Stomach (tissue), 9 donors: Measurements from ENCODE around the gene GDNF. TPM values are rescaled to one million over a fixed set of nuclear protein-coding genes. Genes with fewer than 3 reads are reported as not detected.

Experiments
- DNase-seq, 2 donors: peaks; one replicate each; pipeline versions ENCODE4 v3.0.0 to v3.0.0-alpha.2; 2013 to 2019
- H3K27ac ChIP-seq, 5 donors: fragments of 200-600 bp in 4 of 5; sonication (generic) in 4 of 5; one replicate each; pipeline ENCODE4 v1.5.1; 2013 to 2019; ENCODE audit warnings: mild to moderate bottlenecking in 1 of 5, moderate library complexity in 1 of 5
- H3K27me3 ChIP-seq, 3 donors: fragments of 200-600 bp; sonication (generic); one replicate each; pipeline ENCODE4 v1.5.1; 2017 to 2019; ENCODE audit warnings: mixed run types in 1 of 3
- H3K36me3 ChIP-seq, 4 donors: fragments of 200-600 bp; sonication (generic); 1 replicate in 3 of 4; 2 replicates in 1 of 4; pipeline ENCODE4 v1.5.1; 2016 to 2019
- H3K4me1 ChIP-seq, 4 donors: fragments of 200-600 bp; sonication (generic); one replicate each; pipeline ENCODE4 v1.5.1; 2016 to 2019
- H3K4me3 ChIP-seq, 4 donors: fragments of 200-600 bp; sonication (generic) in 3 of 4; one replicate each; pipeline ENCODE4 v1.5.1; 2016 to 2019; ENCODE audit warnings: mild to moderate bottlenecking in 1 of 4
- H3K9me3 ChIP-seq, 4 donors: fragments of 200-600 bp; sonication (generic); one replicate each; pipeline ENCODE4 v1.5.1; 2016 to 2019
- EP300 ChIP-seq: sonication (generic); formaldehyde crosslinking; IDR thresholded peaks from one replicate; pipeline ENCODE4 v1.6.1; 2017; ENCODE audit warnings: antibody characterized with exemption
- POLR2A ChIP-seq, 4 donors: fragments of 450-650 bp; IDR thresholded peaks; one replicate each; pipeline ENCODE4 v1.6.1; 2016; ENCODE audit warnings: antibody characterized with exemption in 4 of 4, control low read depth in 2 of 4, mild to moderate bottlenecking in 1 of 4, moderate library complexity in 1 of 4
- POLR2AphosphoS5 ChIP-seq, 3 donors: sonication (generic); formaldehyde crosslinking; IDR thresholded peaks; one replicate each; pipeline ENCODE4 v1.6.1; 2016; ENCODE audit warnings: antibody characterized with exemption in 3 of 3
- WGBS, 5 donors: extraction: QIAGEN DNeasy Blood & Tissue Kit in 3 of 5; methylation state at CpG; one replicate each; pipeline versions ENCODE4 v1.1.5 to v1.1.7; 2013 to 2018; 5-methylcytosine and 5-hydroxymethylcytosine counted together
- intact Hi-C: fragments of 100-400 bp; cut with DNase I; formaldehyde crosslinking; loops from one replicate; pipeline ENCODE4 v1.15.1; 2023; ENCODE audit warnings: low total_unique reads
- polyA plus RNA-seq, 3 donors: library from polyadenylated mRNA; stranded (reverse); fragments of 200-250 nt; gene quantifications; one replicate each; pipeline ENCODE4 v1.2.3, GENCODE V29; 2013
- total RNA-seq, 5 donors: library from RNA; depleted of rRNA; stranded (reverse); fragments of >200 nt; gene quantifications; one replicate each; pipeline versions ENCODE4 v1.1.0 to v1.2.3, GENCODE V29; 2014 to 2016
- TF ChIP-seq, protein P1 (sequence below), 7 experiments: fragments of 450-650 bp in 4 of 7; fragments of 200-600 bp in 3 of 7; sonication (generic) in 3 of 7; IDR thresholded peaks; one replicate each; pipeline ENCODE4 v1.5.1; 2016 to 2019; ENCODE audit warnings: antibody characterized with exemption in 7 of 7, control low read depth in 2 of 7, mild to moderate bottlenecking in 1 of 7
- donor health status: healthy with polysubstance abuse.
- donor health status: Bipolar disorder and iron deficiency.
- donor health status: healthy.

Gene GDNF
- total and polyA plus RNA-seq, 8 donors = 0.29 to 1.1 (median 0.73) TPM; not detected in 2

GRCh38 chr5:37857696-37858095 is 17.9 kb upstream of the GDNF start:
- Histone ChIP-seq H3K4me3 (no peak overlapping the region), H3K27me3 (peaks cover 0 to 4% (median 0%) of the 10 kb centered on the region in 3 donors), H3K9me3 (peaks cover 0 to 4% (median 0%) of the 10 kb centered on the region in 4 donors), H3K36me3 (no peaks in the 10 kb centered on the region), H3K27ac (no peak overlapping the region), H3K4me1 (no peaks in the 10 kb centered on the region)
- WGBS, 5 donors = 53 to 78% (median 67%) methylated on average over 1 of the region's 1 CpG
- DNase-seq = no peak
- TF ChIP-seq POLR2A (IDR thresholded peaks at IDR 0.05) (no peak), EP300 (no peak), POLR2AphosphoS5 (IDR thresholded peaks at IDR 0.05) (no peak)
- TF ChIP-seq, protein P1, sequence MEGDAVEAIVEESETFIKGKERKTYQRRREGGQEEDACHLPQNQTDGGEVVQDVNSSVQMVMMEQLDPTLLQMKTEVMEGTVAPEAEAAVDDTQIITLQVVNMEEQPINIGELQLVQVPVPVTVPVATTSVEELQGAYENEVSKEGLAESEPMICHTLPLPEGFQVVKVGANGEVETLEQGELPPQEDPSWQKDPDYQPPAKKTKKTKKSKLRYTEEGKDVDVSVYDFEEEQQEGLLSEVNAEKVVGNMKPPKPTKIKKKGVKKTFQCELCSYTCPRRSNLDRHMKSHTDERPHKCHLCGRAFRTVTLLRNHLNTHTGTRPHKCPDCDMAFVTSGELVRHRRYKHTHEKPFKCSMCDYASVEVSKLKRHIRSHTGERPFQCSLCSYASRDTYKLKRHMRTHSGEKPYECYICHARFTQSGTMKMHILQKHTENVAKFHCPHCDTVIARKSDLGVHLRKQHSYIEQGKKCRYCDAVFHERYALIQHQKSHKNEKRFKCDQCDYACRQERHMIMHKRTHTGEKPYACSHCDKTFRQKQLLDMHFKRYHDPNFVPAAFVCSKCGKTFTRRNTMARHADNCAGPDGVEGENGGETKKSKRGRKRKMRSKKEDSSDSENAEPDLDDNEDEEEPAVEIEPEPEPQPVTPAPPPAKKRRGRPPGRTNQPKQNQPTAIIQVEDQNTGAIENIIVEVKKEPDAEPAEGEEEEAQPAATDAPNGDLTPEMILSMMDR (IDR thresholded peaks at IDR 0.05) = no peak
- intact Hi-C loops = no loop called here

DNA sequence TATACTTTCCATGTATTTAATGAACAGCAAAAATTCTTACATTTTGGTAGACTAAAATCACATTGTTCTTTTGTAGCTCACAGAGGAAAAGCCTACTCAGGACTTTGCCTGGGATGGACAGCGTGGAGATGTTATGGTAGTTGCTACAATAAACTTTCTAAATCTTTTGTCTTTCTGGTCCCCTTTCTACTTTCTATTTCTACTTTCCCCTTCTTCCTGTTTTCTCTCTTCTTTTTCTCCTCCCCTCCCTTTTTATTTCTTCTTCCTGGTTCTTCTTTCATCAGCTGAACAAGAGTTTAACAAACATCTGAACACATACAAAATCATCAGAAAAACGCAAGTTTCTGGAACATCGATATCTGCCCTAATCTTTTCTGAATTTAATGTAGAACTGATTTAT is 15.6 kb upstream of the GDNF start:
- H3K4me1 ChIP-seq = no peaks in the 10 kb centered on the region
- peaks cover 0 to 4% (median 0%) of the 10 kb centered on the region in 4 donors for H3K9me3 ChIP-seq
- 88 to 96% (median 92%) methylated on average over 3 of the region's 3 CpGs for WGBS, 5 donors
- H3K27ac ChIP-seq = no peak overlapping the region
- H3K4me3 ChIP-seq = no peak overlapping the region
- TF ChIP-seq POLR2AphosphoS5 (IDR thresholded peaks at IDR 0.05) (no peak), POLR2A (IDR thresholded peaks at IDR 0.05) (no peak), EP300 (no peak)
- TF ChIP-seq, protein P1 (IDR thresholded peaks at IDR 0.05) = no peak
- intact Hi-C loops = no loop called here
- DNase-seq = no peak
- H3K36me3 ChIP-seq = no peaks in the 10 kb centered on the region
- no peaks in the 10 kb centered on the region for H3K27me3 ChIP-seq

DNA sequence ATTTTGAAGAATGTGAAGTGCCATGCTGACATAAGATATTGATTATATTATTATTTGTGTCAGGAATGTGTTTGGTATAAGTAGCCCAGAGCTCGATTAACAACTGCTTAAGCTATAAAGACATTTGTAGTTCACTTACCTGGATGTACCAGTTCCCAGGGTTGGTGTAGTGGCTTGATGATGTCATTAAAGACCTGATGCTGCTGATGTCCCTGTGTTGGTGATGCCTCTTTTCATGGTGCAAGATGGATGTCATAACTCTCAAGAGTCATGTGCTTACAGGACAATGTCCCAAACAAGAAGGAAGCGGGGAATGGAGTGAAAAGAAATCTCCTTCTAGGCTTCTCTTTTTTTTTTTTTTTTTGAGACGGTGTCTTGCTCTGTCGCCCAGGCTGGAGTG is 11.5 kb upstream of the GDNF start:
- intact Hi-C loops = no loop called here
- 83 to 94% (median 91%) methylated on average over 4 of the region's 4 CpGs for WGBS, 5 donors
- H3K27ac ChIP-seq = no peak overlapping the region
- peaks cover 0 to 4% (median 0%) of the 10 kb centered on the region in 4 donors for H3K9me3 ChIP-seq
- H3K27me3 ChIP-seq = no peaks in the 10 kb centered on the region
- no peak overlapping the region for H3K4me3 ChIP-seq
- no peaks in the 10 kb centered on the region for H3K36me3 ChIP-seq
- no peak for DNase-seq
- no peaks in the 10 kb centered on the region for H3K4me1 ChIP-seq
- TF ChIP-seq, protein P1 (IDR thresholded peaks at IDR 0.05) = no peak
- TF ChIP-seq EP300 (no peak), POLR2AphosphoS5 (IDR thresholded peaks at IDR 0.05) (no peak), POLR2A (IDR thresholded peaks at IDR 0.05) (no peak)

- Histone ChIP-seq H3K4me1 (no peaks in the 10 kb centered on the region), H3K27me3 (no peaks in the 10 kb centered on the region), H3K4me3 (no peak overlapping the region), H3K36me3 (no peaks in the 10 kb centered on the region), H3K27ac (no peak overlapping the region), H3K9me3 (peaks cover 0 to 4% (median 0%) of the 10 kb centered on the region in 4 donors)
- 68 to 71% (median 70%) methylated on average over 3 of the region's 3 CpGs for WGBS, 5 donors
- intact Hi-C loops = no loop called here
- DNase-seq = no peak
- TF ChIP-seq POLR2A (IDR thresholded peaks at IDR 0.05) (no peak), POLR2AphosphoS5 (IDR thresholded peaks at IDR 0.05) (no peak)
Observed at GRCh38 chr5:37850226-37850865, 10.5 kb upstream of the GDNF start.

DNA sequence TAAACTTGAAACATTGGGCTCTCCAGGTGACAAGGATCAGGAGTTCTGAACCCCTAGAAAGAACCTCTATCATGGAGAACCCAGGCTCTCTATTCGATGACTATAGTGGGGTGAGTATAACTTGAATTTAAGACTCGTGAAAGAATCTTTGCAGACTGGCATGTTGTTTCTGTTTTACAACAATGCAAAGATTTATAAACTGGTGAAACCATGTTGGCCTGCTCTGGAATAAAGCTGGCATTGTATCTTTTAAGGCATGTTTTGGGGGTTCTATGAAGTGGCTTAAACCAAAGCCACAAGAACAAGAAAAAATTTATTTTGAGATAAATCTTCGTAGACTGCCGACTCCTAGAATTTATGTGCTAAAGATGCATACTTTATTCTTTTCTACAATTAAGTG is 9.8 kb upstream of the GDNF start:
- Histone ChIP-seq H3K4me1 (no peaks in the 10 kb centered on the region), H3K27me3 (no peaks in the 10 kb centered on the region), H3K4me3 (no peak overlapping the region), H3K36me3 (no peaks in the 10 kb centered on the region), H3K27ac (no peak overlapping the region), H3K9me3 (peaks cover 0 to 2% (median 0%) of the 10 kb centered on the region in 4 donors)
- TF ChIP-seq POLR2A (IDR thresholded peaks at IDR 0.05) (no peak), EP300 (no peak), POLR2AphosphoS5 (IDR thresholded peaks at IDR 0.05) (no peak)
- TF ChIP-seq, protein P1 (IDR thresholded peaks at IDR 0.05) = no peak
- WGBS, 5 donors = 80 to 87% (median 85%) methylated on average over 4 of the region's 4 CpGs
- no peak for DNase-seq
- intact Hi-C loops = no loop called here
